ENCODE results near the gene RGL1.

RGL1 gene

GRCh38 chr1:183894290-183894565, 89.3 kb downstream of the RGL1 start:
- TF ChIP-seq, protein P1, sequence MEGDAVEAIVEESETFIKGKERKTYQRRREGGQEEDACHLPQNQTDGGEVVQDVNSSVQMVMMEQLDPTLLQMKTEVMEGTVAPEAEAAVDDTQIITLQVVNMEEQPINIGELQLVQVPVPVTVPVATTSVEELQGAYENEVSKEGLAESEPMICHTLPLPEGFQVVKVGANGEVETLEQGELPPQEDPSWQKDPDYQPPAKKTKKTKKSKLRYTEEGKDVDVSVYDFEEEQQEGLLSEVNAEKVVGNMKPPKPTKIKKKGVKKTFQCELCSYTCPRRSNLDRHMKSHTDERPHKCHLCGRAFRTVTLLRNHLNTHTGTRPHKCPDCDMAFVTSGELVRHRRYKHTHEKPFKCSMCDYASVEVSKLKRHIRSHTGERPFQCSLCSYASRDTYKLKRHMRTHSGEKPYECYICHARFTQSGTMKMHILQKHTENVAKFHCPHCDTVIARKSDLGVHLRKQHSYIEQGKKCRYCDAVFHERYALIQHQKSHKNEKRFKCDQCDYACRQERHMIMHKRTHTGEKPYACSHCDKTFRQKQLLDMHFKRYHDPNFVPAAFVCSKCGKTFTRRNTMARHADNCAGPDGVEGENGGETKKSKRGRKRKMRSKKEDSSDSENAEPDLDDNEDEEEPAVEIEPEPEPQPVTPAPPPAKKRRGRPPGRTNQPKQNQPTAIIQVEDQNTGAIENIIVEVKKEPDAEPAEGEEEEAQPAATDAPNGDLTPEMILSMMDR (IDR thresholded peaks at IDR 0.05; ENCODE audit: control insufficient read depth, insufficient read depth, low read depth, low read length, missing control alignments) = no peak
- H3K4me3 ChIP-seq (ENCODE audit: control insufficient read depth, low read depth, low read length) = no peak overlapping the region
- no peak for DNase-seq (ENCODE audit: low read depth)

- DNase-seq (ENCODE audit: low read depth) = peak; percentile 73
- TF ChIP-seq, protein P1 (IDR thresholded peaks at IDR 0.05; ENCODE audit: control insufficient read depth, insufficient read depth, low read depth, low read length, missing control alignments) = no peak
- H3K4me3 ChIP-seq (ENCODE audit: control insufficient read depth, low read depth, low read length) = no peak overlapping the region
Measured at GRCh38 chr1:183896466-183897048, 91.6 kb downstream of the RGL1 start.

DNA sequence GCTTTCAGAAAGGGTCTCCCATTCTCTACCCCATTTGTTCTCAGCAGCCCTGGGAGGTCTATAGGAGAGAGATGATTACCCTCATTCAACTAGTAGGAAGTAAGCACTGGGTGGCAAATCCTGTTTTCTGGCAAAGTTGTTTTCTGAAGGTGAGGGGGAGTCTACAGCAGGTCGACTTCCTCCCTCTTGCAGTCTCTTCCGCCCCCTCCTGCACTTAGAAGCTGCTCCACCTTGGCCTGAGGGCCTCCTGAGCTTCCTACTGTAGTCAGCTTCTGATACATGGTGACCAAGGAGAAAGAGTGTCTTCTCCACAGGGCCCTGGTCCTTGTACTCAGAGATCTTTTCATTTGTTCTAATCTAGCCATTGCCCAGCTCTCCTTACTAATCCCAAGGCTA, 93.1 kb downstream of the RGL1 start:
- TF ChIP-seq, protein P1 (IDR thresholded peaks at IDR 0.05; ENCODE audit: control insufficient read depth, insufficient read depth, low read depth, low read length, missing control alignments) = no peak
- DNase-seq (ENCODE audit: low read depth) = no peak
- H3K4me3 ChIP-seq (ENCODE audit: control insufficient read depth, low read depth, low read length) = no peak overlapping the region

- no peak overlapping the region for H3K4me3 ChIP-seq (ENCODE audit: control insufficient read depth, low read depth, low read length)
- DNase-seq (ENCODE audit: low read depth) = no peak
- TF ChIP-seq, protein P1 (IDR thresholded peaks at IDR 0.05; ENCODE audit: control insufficient read depth, insufficient read depth, low read depth, low read length, missing control alignments) = no peak
Measured at GRCh38 chr1:183898610-183899009, 93.7 kb downstream of the RGL1 start.

GRCh38 chr1:183901748-183902330, 96.9 kb downstream of the RGL1 start:
- TF ChIP-seq, protein P1 (IDR thresholded peaks at IDR 0.05; ENCODE audit: control insufficient read depth, insufficient read depth, low read depth, low read length, missing control alignments) = no peak
- H3K4me3 ChIP-seq (ENCODE audit: control insufficient read depth, low read depth, low read length) = no peak overlapping the region
- DNase-seq (ENCODE audit: low read depth) = no peak

DNA sequence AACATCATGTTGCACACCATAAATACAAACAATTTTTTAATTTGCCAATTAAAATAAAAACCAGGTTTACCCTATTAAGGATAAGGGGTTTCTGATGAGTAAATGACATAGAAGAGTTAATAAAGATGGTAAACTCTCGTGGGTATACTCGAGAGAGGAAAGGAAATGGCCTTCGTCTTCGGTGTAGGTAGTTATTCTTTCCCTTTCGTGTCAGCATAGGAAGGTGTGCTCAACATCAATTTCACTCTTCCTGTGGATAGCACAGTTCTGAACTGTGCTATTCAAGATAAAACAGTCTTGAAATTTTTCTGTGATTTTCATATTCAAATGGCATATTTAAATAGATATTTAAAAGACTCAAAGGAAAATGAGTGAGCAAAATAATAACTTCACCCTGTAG, 98.2 kb downstream of the RGL1 start:
- TF ChIP-seq, protein P1 (IDR thresholded peaks at IDR 0.05; ENCODE audit: control insufficient read depth, insufficient read depth, low read depth, low read length, missing control alignments) = no peak
- DNase-seq (ENCODE audit: low read depth) = no peak
- H3K4me3 ChIP-seq (ENCODE audit: control insufficient read depth, low read depth, low read length) = no peak overlapping the region

All from AG09309 (cell line).